HepG2 (cell line): ENCODE results near the gene BRAF. TPM values are rescaled to one million over a fixed set of nuclear protein-coding genes. Genes with fewer than 3 reads are reported as not detected.

Experiments used
- ATAC-seq: fragments of 200-7000 bp; cut with Tn5 transposase; 3 replicates; pipeline ENCODE4 v1.9.1; 2020; ENCODE audit warnings: mild to moderate bottlenecking, moderate library complexity
- BruUV-seq: library from RNA; stranded (reverse); fragments of 400-500 nt; replicated peaks from 2 replicates; lab custom pipeline; 2021; lab: Mats Ljungman, UMichigan
- CTCF ChIA-PET: fragments of 300-600 bp; formaldehyde crosslinking; extraction: SDS; loops from one replicate; lab custom pipeline; 2021; ENCODE audit warnings: low total read pairs, inconsistent platforms, low intra/inter-chr PET ratio; lab: Yijun Ruan, JAX
- POLR2A ChIA-PET: fragments of 350-600 bp; sonication (Branson Sonifier 250); formaldehyde crosslinking; loops from one replicate; lab custom pipeline; 2020; ENCODE audit warnings: antibody characterized with exemption, inconsistent platforms; lab: Yijun Ruan, JAX
- DNase-seq: peaks from one replicate; pipeline ENCODE4 v3.0.0-alpha.2; 2015; ENCODE audit warnings: low spot score
- FAIRE-seq: peaks from 3 replicates; lab custom pipeline; 2011; peaks lifted over from hg19 to GRCh38; lab: Jason Lieb, UNC
- H2AFZ ChIP-seq: one replicate; pipeline ENCODE4 v1.6.1; 2011; ENCODE audit warnings: low read length, inconsistent platforms
- H3K27ac ChIP-seq: fragments of 300-600 bp; 3 replicates; pipeline ENCODE4 v1.8.0; 2011; ENCODE audit warnings: mixed run types, mild to moderate bottlenecking, mixed read lengths, low read length, inconsistent platforms; ENCODE audit not compliant: insufficient read depth; ENCODE audit errors: extremely low read length
- H3K27me3 ChIP-seq, 2 experiments: fragments of 200-600 bp in 1 of 2; 2 replicates in 1 of 2; 3 replicates in 1 of 2; pipeline versions ENCODE4 v1.6.0 to v1.8.0; 2011; ENCODE audit warnings: low read length in 2 of 2, mild to moderate bottlenecking in 2 of 2, moderate library complexity in 2 of 2, inconsistent platforms in 1 of 2; ENCODE audit not compliant: insufficient read depth in 2 of 2, control insufficient read depth in 1 of 2
- H3K36me3 ChIP-seq, 2 experiments: fragments of 200-600 bp in 1 of 2; replicated peaks in 1 of 2; 2 replicates in 1 of 2; 3 replicates in 1 of 2; pipeline versions ENCODE4 v1.5.1 to v1.8.0; 2011; ENCODE audit warnings: low read length in 2 of 2, inconsistent platforms in 1 of 2; ENCODE audit not compliant: insufficient read depth in 2 of 2, control insufficient read depth in 1 of 2
- H3K4me1 ChIP-seq: 2 replicates; pipeline ENCODE4 v1.5.1; 2012; ENCODE audit warnings: low read length, inconsistent platforms; ENCODE audit not compliant: insufficient read depth
- H3K4me2 ChIP-seq: 2 replicates; pipeline ENCODE4 v1.6.0; 2011; ENCODE audit warnings: low read depth, low read length, inconsistent platforms
- H3K4me3 ChIP-seq, 3 experiments: fragments of 200-600 bp in 1 of 3; sonication (generic), shearing (Covaris generic) in 1 of 3; replicated peaks in 1 of 3; 2 replicates each; pipeline ENCODE4 v1.5.1; 2011 to 2016; ENCODE audit warnings: low read length in 3 of 3, inconsistent platforms in 2 of 3, low read depth in 2 of 3, mild to moderate bottlenecking in 2 of 3, control low read depth in 1 of 3, mixed read lengths in 1 of 3; ENCODE audit not compliant: insufficient read depth in 1 of 3
- H3K79me2 ChIP-seq: one replicate; pipeline ENCODE4 v1.6.1; 2011; ENCODE audit warnings: low read length, inconsistent platforms; ENCODE audit not compliant: insufficient read depth
- H3K9ac ChIP-seq: 2 replicates; pipeline ENCODE4 v1.6.0; 2011; ENCODE audit warnings: mild to moderate bottlenecking, low read depth, low read length, inconsistent platforms; ENCODE audit not compliant: insufficient read depth
- H3K9me3 ChIP-seq: 2 replicates; pipeline ENCODE4 v1.5.1; 2012; ENCODE audit warnings: mild to moderate bottlenecking, low read length
- H4K20me1 ChIP-seq: 2 replicates; pipeline ENCODE4 v1.6.0; 2011; ENCODE audit warnings: inconsistent platforms, mild to moderate bottlenecking, low read length, moderate library complexity; ENCODE audit not compliant: insufficient read depth
- JARID2 ChIP-seq: sonication (generic); formaldehyde crosslinking; IDR thresholded peaks from 2 replicates; pipeline ENCODE4 v1.8.1; 2023; ENCODE audit warnings: missing genetic modification reagents, inconsistent platforms; ENCODE audit not compliant: insufficient replicate concordance
- MTA1 ChIP-seq: sonication (generic); formaldehyde crosslinking; IDR thresholded peaks from 2 replicates; pipeline ENCODE4 v1.4.0; 2020; ENCODE audit warnings: missing genetic modification reagents, mild to moderate bottlenecking, borderline replicate concordance
- MYNN ChIP-seq: sonication (generic); formaldehyde crosslinking; IDR thresholded peaks from 2 replicates; pipeline ENCODE4 v1.4.0; 2020; ENCODE audit warnings: mild to moderate bottlenecking, low read depth, missing genetic modification reagents
- SPEN ChIP-seq: sonication (generic); formaldehyde crosslinking; IDR thresholded peaks from 2 replicates; pipeline ENCODE4 v1.5.1; 2020; ENCODE audit warnings: low read depth, mild to moderate bottlenecking, missing genetic modification reagents
- ZNF101 ChIP-seq: sonication (generic); formaldehyde crosslinking; IDR thresholded peaks from 2 replicates; pipeline ENCODE4 v1.4.0; 2020; ENCODE audit warnings: mild to moderate bottlenecking, low read depth, missing genetic modification reagents, borderline replicate concordance
- ZNF337 ChIP-seq: sonication (generic); formaldehyde crosslinking; IDR thresholded peaks from 2 replicates; pipeline ENCODE4 v1.5.1; 2020; ENCODE audit warnings: missing genetic modification reagents, low read depth, mild to moderate bottlenecking, borderline replicate concordance
- ZNF644 ChIP-seq: IDR thresholded peaks from 2 replicates; pipeline ENCODE4 v1.6.1; 2016; ENCODE audit warnings: low read depth
- ZNF703 ChIP-seq: sonication (generic); formaldehyde crosslinking; IDR thresholded peaks from 2 replicates; pipeline ENCODE4 v1.5.1; 2020; ENCODE audit warnings: missing genetic modification reagents, mild to moderate bottlenecking, moderate library complexity, borderline replicate concordance
- ZNF768 ChIP-seq: sonication (generic); formaldehyde crosslinking; IDR thresholded peaks from 2 replicates; pipeline ENCODE4 v1.4.0; 2020; ENCODE audit warnings: missing genetic modification reagents
- WGBS: methylation state at CpG from one replicate; pipeline ENCODE4 v1.1.6; 2017; ENCODE audit warnings: low lambda C conversion rate; 5-methylcytosine and 5-hydroxymethylcytosine counted together
- in situ Hi-C: cut with HindIII; loops from 2 replicates; pipeline ENCODE4 v1.10.0; 2017; ENCODE audit warnings: low pct_unique_long_range_greater_than_20kb; ENCODE audit not compliant: extremely low pct_ligation_motif_present
- intact Hi-C: fragments of 100-400 bp; cut with micrococcal nuclease; formaldehyde crosslinking; loops from one replicate; pipeline ENCODE4 v1.10.0; 2022; ENCODE audit not compliant: unreplicated experiment
- polyA plus RNA-seq, 8 experiments: library from polyadenylated mRNA; depleted of rRNA in 3 of 8; stranded (reverse) in 7 of 8; unstranded in 1 of 8; fragments of >200 nt; fragmentation: Illumina TruSeq in 4 of 8; extraction: Trizol in 4 of 8; gene quantifications; 2 replicates each; pipeline versions ENCODE4 v1.2.1 to v1.2.3, GENCODE V29; 2011 to 2016; ENCODE audit warnings: low read depth in 4 of 8, missing spikeins in 1 of 8, mixed read lengths in 1 of 8; ENCODE audit not compliant: insufficient read depth in 1 of 8
- total RNA-seq, 5 experiments: library from RNA; depleted of rRNA; stranded (reverse); fragments of >200 nt; fragmentation: Illumina TruSeq; extraction: Trizol; gene quantifications; 2 replicates each; pipeline ENCODE4 v1.2.3, GENCODE V29; 2016; ENCODE audit warnings: low read depth in 1 of 5
- TF ChIP-seq, protein P1 (sequence below): sonication (generic); formaldehyde crosslinking; IDR thresholded peaks from 2 replicates; pipeline ENCODE4 v1.4.0; 2020; ENCODE audit warnings: low read depth, missing genetic modification reagents

BRAF gene
- total and polyA plus RNA-seq, 2 of the 13 experiments (the other 11 are each of a cell fraction or from before 2014, with no cell fraction given), result 12.5 to 13.4 TPM

DNA sequence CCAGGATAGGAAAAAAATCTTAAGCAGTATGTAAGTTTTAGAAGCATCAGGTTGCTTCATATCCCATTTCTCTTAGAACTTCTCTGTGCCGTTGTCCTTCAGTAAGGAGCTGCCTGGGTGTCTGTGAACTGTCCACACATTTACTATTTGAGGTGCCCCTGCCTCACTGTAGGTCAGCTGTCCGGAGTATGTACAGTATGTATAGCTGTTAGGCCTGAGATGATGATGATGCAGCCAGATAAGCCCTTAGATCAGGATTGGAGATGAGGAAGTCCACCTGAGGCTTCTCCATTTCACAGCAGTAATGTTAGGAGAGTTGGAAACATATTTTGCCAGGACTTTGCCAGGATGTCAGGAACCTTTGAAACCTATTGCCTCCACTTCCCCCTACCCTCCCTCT lies 220.5 kb downstream of the BRAF start (continued):
- TF ChIP-seq, protein P1, sequence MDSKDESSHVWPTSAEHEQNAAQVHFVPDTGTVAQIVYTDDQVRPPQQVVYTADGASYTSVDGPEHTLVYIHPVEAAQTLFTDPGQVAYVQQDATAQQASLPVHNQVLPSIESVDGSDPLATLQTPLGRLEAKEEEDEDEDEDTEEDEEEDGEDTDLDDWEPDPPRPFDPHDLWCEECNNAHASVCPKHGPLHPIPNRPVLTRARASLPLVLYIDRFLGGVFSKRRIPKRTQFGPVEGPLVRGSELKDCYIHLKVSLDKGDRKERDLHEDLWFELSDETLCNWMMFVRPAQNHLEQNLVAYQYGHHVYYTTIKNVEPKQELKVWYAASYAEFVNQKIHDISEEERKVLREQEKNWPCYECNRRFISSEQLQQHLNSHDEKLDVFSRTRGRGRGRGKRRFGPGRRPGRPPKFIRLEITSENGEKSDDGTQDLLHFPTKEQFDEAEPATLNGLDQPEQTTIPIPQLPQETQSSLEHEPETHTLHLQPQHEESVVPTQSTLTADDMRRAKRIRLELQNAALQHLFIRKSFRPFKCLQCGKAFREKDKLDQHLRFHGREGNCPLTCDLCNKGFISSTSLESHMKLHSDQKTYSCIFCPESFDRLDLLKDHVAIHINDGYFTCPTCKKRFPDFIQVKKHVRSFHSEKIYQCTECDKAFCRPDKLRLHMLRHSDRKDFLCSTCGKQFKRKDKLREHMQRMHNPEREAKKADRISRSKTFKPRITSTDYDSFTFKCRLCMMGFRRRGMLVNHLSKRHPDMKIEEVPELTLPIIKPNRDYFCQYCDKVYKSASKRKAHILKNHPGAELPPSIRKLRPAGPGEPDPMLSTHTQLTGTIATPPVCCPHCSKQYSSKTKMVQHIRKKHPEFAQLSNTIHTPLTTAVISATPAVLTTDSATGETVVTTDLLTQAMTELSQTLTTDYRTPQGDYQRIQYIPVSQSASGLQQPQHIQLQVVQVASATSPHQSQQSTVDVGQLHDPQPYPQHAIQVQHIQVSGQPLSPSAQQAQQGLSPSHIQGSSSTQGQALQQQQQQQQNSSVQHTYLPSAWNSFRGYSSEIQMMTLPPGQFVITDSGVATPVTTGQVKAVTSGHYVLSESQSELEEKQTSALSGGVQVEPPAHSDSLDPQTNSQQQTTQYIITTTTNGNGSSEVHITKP, result no peak
- no peak for TF ChIP-seq SPEN (CRISPR knock-in tag)
- no peak for TF ChIP-seq ZNF644 (CRISPR knock-in tag)
- TF ChIP-seq ZNF703, result no peak
- no peak for TF ChIP-seq MTA1 (CRISPR knock-in tag)
- TF ChIP-seq JARID2 (CRISPR knock-in tag), result no peak
- TF ChIP-seq ZNF337, result no peak
- no peak for TF ChIP-seq MYNN (CRISPR knock-in tag)

DNA sequence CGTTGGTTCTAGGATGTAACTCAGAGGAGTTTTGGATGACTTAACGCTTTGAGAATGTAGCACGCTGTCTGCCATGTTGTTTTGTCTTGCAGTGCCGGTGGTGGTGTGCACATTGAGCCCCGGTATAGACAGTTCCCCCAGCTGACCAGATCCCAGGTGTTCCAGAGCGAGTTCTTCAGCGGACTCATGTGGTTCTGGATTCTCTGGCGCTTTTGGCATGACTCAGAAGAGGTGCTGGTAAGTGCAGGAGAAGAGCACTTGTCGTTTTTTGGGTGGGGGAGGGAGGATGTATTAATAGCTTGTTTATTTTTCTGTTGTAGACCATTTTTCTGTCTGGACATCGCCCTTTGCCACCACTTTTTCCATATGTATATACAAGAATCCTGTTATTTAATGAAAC lies 222.0 kb downstream of the BRAF start:
- no peak overlapping the region for H2AFZ ChIP-seq
- H3K4me3 ChIP-seq, result no peak overlapping the region
- WGBS, result 92% methylated on average over 10 of the region's 10 CpGs
- FAIRE-seq (no peak), ATAC-seq (no peak), DNase-seq (no peak)
- in situ Hi-C loops, result no loop called here
- intact Hi-C loops, result no loop called here
- H3K4me2 ChIP-seq, result no peak overlapping the region
- peaks cover 4 to 27% of the 10 kb centered on the region in 2 experiments; a peak in 4 of 5 replicates for H3K36me3 ChIP-seq
- BruUV-seq, result no TSS peak
- H3K9me3 ChIP-seq, result no peaks in the 10 kb centered on the region
- no peak overlapping the region for H3K9ac ChIP-seq
- ChIA-PET POLR2A (no interaction called here), CTCF (no interaction called here)
- peaks cover 17% of the 10 kb centered on the region for H3K4me1 ChIP-seq
- H3K79me2 ChIP-seq, result peaks cover 34% of the 10 kb centered on the region
- 0 out of 2 replicates have a peak, but pooled peaks cover 8% of the 10 kb centered on the region for H4K20me1 ChIP-seq
- TF ChIP-seq ZNF101 (CRISPR knock-in tag), result no peak
- TF ChIP-seq ZNF768 (CRISPR knock-in tag), result no peak
- TF ChIP-seq, all 625 proteins: peak for 0
- Histone ChIP-seq H3K27me3 (no peaks in the 10 kb centered on the region), H3K27ac (no peak overlapping the region)
